GM19099 (cell line): ENCODE measurements around the gene SUSD6.

Experiments
- POLR2A ChIP-seq: IDR thresholded peaks from 3 replicates; pipeline ENCODE4 v1.6.1; 2011; ENCODE audit warnings: low read depth; ENCODE audit not compliant: insufficient read length; ENCODE audit errors: extremely low read depth

Gene SUSD6

DNA sequence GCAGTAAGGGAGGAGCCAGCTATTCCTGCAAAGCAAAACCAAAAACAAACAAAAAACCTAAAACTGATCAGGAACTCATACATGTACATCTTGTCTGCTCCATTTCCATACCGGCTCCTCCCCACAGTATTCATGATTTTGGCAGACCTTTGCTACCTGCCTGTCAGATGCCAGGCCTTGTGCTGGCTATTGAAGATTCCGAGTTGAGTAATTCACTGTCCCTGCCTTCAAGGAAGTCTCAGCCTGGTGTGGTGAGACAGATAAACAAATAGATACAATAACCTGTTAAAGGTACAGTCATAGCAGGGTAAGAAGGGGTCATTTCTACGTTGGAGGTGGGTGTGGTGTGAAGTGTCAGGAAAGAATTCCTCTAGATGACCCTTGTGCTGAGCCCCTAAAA lies 42.7 kb downstream of the SUSD6 start:
- no peak for TF ChIP-seq POLR2A

DNA sequence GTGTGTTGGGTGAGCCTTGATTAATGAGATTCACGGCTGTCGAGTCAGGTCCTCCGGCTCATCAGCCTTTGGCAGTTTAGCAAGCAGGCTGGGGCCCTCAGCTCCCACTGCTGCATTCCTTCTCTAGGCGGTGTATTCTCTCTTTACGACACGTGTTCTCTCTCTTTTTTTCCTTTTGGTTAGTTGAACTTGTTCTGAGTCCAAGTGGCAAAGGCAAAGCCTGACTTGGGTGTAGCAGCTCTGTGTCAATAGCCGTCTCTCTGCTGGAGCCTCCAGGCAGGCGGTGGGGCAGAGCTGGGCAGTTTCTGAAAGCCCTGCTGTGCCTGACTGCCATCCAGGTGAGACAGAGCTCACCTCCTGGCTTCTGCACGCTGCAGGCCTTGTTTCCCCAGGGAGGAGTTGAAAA lies 46.6 kb downstream of the SUSD6 start:
- no peak for TF ChIP-seq POLR2A

DNA sequence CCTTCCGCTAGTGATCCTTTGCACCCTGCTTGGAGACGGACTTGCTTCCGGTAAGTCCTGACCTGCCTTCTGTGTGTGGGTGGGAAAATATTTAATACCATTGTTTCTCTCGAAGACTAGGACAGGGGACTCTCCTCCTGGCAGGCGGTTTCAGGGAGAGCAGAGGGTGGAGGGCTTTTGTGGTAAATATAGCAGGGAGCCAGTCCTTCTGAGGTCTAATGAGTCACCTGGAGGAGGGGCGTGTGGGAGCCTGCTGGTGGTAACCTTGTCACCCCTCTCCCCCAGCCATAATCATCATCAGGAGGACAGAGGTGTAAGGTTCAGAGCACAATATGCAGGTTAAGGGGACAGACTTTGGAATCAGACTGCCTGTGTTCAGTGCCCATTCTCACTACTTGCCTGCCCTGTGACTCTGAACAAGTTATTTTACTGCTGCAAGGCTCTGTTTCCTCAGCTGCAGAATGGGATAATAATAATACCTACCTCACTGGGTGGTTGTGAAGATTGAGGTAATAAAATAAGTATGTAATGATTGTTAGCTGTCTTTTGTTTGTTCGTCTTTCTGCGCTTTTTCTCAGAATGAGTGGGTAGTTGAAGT lies 47.4 kb downstream of the SUSD6 start:
- TF ChIP-seq POLR2A, result no peak

DNA sequence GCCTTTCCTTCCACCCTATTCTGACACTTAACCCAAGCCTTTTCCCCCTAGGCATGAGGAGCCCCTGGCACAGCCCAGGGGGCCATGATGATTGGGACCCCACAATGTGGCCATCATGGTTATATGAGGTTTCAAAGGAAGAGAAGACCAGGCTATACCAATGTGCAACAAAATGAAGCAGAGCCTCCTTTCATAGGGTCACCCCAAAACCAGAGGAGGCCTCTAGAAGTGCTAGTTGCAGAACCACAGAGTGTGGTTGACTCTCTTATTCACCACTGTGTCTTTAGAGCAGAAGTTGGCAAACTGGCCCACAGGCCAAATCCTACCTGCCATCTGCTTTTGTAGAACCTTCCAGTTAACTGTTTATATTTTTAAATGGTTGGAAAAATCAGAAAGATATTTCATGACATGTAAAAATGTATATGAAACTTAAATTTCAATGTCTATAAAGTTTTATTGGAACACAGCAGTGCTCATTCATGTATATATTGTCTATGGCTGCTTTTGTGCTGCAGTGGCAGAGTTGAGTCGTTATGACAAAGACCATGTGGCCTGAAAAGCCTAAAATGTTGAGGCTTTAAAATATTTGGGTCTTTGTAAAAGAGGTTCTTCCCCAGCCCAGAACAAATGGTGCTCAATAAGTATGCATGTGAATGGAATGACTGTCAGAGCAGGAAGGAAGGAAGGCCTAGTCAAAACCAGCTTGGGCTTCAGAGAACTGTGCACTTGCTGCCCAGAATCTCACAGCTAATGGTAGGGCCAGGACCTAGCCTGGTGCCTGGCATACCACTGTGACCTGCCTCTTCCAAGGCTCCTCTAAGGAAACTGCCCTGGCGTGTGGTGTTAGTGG lies 49.2 kb downstream of the SUSD6 start:
- no peak for TF ChIP-seq POLR2A

- no peak for TF ChIP-seq POLR2A
Measured at GRCh38 chr14:69661194-69661537, 49.8 kb downstream of the SUSD6 start.

GRCh38 chr14:69662636-69663299 lies 51.4 kb downstream of the SUSD6 start:
- no peak for TF ChIP-seq POLR2A

- no peak for TF ChIP-seq POLR2A
Measured at GRCh38 chr14:69663300-69663643, 51.9 kb downstream of the SUSD6 start.

DNA sequence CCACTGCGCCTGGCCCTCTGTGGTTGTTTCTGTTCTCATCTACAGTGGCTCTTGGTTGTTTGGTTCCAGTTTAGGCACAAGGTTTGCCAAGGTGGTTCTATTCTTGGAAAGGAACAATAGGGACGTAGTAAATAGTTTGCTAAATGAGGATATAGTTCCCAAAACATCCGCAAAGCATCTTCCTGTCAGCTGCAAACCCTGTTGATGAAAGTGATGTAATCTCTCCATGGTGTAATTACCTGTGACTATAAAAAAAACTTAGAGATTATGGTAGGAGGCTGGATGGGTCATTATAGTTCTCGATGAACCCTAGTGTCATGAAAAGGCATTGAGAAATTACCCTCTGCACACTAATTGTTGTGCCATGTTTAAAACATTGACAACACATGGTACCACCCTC lies 52.9 kb downstream of the SUSD6 start:
- no peak for TF ChIP-seq POLR2A

DNA sequence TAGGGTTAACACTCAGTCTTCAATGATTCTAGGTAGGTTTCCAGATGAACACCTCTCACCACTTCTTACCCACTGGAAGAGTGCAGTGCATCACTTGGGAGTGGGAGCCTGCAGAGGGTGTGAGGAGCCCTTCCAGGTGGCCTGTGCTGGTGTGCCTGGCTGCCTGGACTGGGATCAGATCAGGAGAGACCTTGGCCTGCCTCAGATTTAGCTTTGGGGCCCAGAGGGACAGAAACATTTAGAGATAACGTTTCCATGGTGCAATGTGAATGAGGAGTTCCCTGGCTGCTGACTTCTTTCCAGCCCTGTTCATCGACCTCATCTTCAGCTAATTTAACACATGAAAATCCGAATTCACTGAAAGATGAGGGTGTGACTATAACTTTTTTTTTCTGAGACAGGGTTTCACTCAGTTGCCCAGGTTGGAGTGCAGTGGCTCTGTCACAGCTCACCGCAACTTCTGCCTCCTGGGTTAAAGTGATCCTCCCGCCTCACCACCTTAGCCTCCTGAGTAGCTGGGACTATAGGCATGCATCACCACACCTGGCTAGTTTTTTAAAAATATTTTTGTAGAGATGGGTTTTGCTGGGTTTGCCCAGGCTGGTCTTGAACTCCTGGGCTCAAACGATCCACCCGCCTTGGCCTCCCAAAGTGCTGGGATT lies 53.6 kb downstream of the SUSD6 start:
- TF ChIP-seq POLR2A, result no peak

DNA sequence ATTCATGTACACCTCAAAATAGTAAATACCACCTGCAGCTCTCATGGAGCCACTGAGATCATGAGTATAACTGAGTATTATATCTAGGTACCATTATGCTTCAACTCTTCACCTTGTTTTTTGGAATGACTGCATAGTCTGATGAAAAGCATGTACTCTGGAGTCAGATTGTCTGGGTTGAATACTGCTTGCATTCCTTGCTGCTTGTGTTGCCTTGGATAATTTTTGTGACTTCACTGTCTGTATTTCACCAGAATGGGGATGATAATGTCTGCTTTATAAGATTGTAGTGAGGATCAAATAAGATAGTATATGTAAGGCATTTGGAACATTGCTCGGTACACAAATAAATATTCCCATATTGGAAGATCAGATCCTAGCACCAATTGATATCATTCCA lies 54.2 kb downstream of the SUSD6 start:
- no peak for TF ChIP-seq POLR2A

DNA sequence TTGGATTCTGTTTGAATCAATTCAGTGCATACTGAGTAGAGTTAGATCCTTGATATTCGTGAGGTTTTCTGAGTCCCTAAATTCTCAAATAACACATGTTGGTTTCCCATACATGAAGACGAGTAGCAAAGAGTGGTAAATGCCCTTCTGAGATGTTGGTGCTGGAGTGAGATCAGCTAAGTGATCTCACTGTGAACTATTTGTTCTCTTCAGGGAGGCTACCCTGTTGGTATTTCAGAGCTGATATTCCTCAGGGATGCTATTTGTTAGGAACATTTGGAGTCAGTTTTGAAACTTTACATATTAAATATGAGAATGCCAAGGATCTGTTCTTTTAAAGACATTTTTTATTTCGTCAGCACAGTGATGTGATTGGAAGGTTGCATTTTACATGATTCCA lies 54.7 kb downstream of the SUSD6 start:
- no peak for TF ChIP-seq POLR2A

GRCh38 chr14:69666690-69667211 lies 55.4 kb downstream of the SUSD6 start:
- no peak for TF ChIP-seq POLR2A

DNA sequence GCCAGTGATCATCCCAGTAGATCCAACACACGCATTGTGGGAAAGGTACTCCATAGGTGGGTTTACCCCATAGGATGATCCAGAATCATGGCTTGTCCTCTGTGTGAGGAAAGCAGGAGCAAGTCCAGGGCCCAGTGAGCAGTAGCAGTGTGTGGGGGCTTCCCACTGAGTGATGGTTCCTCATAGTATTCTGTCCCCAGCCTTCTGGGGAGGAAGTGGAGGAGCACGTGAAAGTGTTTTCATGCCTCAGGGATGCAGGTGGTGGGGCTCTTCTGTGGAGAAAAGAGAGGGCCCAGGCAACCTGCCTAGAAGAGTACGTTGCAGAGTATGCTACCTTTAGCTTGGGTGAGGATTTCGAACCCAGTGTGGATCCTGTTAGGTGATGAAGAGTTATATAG lies 56.5 kb downstream of the SUSD6 start:
- TF ChIP-seq POLR2A, result no peak

DNA sequence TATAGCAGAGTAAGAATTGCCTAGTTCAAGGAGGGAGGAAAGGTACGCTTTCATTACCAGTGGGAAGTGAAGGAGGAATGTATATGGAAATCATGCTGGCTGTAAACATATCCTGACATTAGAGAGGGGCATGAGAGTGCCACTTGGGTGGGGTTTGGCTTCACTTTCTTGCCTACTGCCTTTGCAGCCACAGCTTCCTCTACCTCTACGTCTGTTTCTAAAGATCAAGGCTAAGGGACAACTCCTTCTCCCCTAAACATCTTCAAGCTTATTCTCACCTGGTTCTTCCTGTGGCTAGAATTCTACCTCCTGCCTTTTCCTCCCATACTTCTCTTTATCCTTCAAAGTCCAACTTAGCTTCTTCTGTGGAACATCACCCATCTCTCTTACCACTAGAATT lies 58.0 kb downstream of the SUSD6 start:
- TF ChIP-seq POLR2A, result no peak

- TF ChIP-seq POLR2A, result no peak
Measured at GRCh38 chr14:69670093-69670492, 58.7 kb downstream of the SUSD6 start.
